Activated CD4-positive, alpha-beta T cell treated with anti-CD3 and anti-CD28 coated beads, Interleukin-2, amount 50 U/mL, for 1 hour (primary cell): ENCODE results near the gene BAZ2A.
"Not testable (repeated sequence)": the region's sequence is repeated elsewhere in the genome, so short reads cannot be mapped to it uniquely, and the experiment has no call there.

Experiments used
- DNase-seq: peaks from one replicate; pipeline ENCODE4 v3.0.0-alpha.2; 2020

The BAZ2A gene

DNA sequence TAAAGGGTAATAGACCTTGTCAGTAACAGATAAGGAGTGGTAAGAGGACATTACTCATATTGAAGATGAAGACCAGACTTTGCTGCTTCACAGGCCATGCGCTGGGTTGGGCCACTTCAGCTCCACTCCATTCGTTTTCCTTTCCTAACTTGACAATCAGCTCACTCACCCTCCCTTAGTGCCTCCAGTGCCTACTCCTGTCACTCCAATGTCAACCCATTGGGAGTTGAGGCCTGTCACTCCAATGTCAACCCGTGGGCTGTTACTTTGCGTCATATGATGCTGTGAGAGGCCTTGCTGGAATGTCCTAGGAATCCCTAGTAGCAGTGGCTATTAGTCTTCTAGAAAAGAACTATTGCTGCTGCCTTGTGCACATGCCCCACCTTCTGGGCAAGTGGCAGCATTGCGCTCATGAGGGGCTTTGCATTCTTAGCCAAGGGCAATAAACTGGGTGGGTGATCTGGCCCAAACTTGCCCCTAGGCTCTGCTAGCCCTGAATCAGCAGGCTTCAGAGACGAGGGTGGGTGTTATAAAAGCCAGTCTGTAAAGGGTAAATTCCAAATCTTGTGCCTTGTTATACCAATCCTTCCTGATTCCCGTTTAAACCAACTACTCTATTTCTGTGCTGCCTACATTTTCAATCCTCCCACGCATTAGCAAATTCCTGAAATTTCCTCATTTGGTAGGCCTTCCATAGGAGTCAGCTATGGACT is 36.1 kb downstream of the BAZ2A start:
- DNase-seq, result peak; percentile 59

DNA sequence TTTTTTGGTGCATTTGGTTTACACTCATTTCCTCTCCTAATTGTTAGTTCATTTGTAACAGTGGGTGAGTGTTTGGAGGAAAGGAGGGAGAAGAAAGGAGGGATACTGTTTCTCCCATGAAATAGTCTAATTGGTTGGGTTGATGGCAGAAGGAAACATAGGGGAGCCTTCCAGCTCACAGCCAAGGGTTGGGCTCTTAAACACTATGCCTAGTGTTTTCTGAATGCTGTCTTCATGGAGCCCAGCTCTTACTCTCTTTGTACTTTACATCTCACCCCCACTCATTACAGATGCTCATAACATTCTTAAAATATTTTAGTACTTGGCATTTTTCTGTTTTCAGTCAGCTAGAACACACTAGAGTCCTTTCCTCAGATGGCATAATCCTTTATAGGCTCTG is 38.2 kb downstream of the BAZ2A start:
- no peak for DNase-seq

- no peak for DNase-seq
These were observed 39.0 kb downstream of the BAZ2A start for GRCh38 chr12:56591126-56591525.

DNA sequence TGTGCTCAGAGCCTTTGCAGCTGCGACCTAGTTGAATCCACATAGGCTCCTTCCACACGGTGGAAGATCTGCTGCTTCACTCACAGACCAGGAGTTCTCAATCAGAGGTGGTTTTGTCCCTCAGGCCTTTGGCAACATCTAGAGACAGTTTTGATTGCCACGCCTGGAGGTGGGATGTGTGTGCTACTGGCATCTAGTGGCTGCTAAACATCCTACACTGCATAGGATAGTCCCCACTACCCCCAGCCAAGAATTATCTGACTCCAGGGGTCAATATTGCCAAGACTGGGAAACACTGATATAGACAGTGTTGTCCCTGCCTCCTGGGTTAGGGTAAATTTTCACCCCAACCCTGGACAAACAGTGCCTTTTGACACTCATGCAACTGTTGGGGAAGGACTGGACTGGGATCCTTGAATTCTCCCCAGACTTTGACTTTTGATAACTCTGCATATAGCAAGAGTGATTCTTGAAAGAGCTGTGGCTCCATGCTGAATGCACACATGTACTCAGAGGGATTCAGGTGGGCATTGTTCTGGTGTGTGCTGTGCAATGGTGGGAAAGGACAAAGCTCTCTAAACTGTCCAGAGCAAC is 39.8 kb downstream of the BAZ2A start:
- no peak for DNase-seq

GRCh38 chr12:56589783-56590182 is 40.3 kb downstream of the BAZ2A start:
- DNase-seq, result no peak

DNA sequence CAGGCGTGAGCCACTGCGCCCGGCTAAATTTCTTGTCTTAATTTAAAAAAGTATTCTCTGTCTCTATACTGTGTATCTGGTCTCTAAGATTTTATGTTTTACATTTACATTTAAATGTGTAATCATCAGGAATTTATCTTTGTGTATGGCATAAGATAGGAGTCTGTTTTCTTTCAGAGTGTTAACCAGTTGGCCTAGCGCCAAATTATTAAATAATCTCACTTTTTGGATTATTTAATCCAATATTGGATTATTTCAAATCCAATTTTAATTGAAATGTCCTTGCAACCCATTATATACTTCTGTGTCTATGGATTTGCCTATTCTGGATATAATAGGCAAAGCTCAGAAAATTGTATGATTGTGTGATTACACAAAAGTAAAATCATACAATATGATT is 45.0 kb downstream of the BAZ2A start:
- no peak for DNase-seq

DNA sequence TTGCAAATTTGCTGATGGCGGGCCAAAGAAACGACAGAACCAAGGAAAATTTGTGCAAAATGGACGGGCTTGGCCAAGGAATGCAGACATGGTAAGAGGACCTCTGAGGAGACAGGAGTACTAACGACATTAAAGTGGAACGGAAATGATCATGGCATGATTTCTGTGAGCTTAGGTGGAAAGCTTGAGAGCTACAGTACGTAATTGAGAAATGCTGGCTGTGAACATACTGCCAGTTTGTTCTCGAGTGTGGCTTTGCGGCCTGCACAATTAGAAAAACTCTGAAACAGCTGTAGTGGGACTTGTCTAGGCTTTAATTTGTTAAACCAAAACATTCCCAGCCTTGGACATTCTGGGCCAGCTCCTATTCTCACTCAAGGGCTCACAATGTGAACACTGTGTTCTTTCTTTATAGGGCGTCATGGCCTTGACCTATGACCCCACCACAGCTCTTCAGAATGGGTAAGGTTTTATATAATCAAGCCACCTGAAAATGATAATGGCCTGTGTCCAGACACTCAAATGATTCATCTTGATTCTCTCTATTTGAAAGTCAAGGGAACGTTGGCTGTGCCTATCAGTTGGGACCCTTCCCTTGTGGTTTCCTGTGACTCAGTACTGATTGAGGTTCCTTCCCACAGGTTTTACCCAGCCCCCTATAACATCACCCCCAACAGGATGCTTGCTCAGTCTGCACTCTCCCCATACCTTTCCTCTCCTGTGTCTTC is 48.5 kb downstream of the BAZ2A start:
- DNase-seq, result no peak

GRCh38 chr12:56578983-56579546 is 51.1 kb downstream of the BAZ2A start:
- no peak for DNase-seq

GRCh38 chr12:56577248-56577647 is 52.9 kb downstream of the BAZ2A start:
- DNase-seq, result not testable (repeated sequence)

- no peak for DNase-seq
These were observed 55.9 kb downstream of the BAZ2A start for GRCh38 chr12:56574210-56574609.

GRCh38 chr12:56572288-56572687 is 57.8 kb downstream of the BAZ2A start:
- no peak for DNase-seq

GRCh38 chr12:56571121-56571520 is 59.0 kb downstream of the BAZ2A start:
- DNase-seq, result no peak

- no peak for DNase-seq
These were observed 62.0 kb downstream of the BAZ2A start for GRCh38 chr12:56568146-56568545.

DNA sequence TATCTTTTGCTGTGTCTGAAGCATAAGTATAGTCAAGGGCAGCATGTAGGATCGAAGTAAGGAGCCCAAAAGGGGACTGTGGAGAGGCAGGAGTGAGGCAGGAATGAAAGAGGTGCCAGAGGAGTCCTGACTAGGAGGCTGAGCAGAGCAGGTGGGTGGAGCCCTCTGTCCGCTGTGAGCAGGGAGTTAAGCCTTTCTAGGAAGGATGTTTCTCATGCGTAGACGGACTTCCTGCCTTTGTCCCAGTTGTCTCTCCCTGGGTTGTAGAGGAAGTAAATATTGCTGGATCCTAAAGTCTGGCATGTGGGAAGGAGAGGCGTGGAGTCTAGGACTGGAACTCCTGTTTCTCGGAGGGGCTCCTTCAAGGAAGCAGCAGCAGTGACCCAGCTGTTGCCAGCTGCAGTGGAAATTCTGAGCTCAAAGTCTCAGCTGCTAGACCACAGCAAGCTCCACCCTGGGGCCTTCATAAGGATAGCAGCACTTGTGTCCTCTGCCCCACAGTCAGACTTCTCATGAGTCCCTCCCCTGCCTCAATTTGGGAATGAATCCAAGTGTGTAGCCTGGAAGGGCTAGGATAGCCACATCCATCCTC is 64.5 kb downstream of the BAZ2A start:
- peak; percentile 18 for DNase-seq

- no peak for DNase-seq
These were observed 79.1 kb downstream of the BAZ2A start for GRCh38 chr12:56551070-56551469.

- DNase-seq, result no peak
These were observed 83.4 kb downstream of the BAZ2A start for GRCh38 chr12:56546680-56547079.
